Chondrocyte (in vitro differentiated cells): ENCODE data around the gene C3AR1. TPM values are rescaled to one million over a fixed set of nuclear protein-coding genes. Genes with fewer than 3 reads are reported as not detected.
"Not testable (repeated sequence)": the region's sequence is repeated elsewhere in the genome, so short reads cannot be mapped to it uniquely, and the experiment has no call there.

ENCODE experiments used
- DNase-seq: peaks from one replicate; pipeline ENCODE4 v3.0.0; 2021; ENCODE audit warnings: mixed read lengths, low spot score
- H3K27ac Mint-ChIP-seq: one replicate; pipeline ENCODE4 v1.8.0; 2021; ENCODE audit warnings: mild to moderate bottlenecking, moderate library complexity, mixed read lengths; ENCODE audit not compliant: unreplicated experiment
- H3K27me3 Mint-ChIP-seq: 2 replicates; pipeline ENCODE4 v1.8.0; 2021; ENCODE audit warnings: low read depth, mixed read lengths
- H3K36me3 Mint-ChIP-seq: 2 replicates; pipeline ENCODE4 v1.8.0; 2021; ENCODE audit warnings: low read depth, mixed read lengths
- H3K4me1 Mint-ChIP-seq: 2 replicates; pipeline ENCODE4 v1.8.0; 2021; ENCODE audit warnings: low read depth, mild to moderate bottlenecking, mixed read lengths
- H3K4me3 Mint-ChIP-seq: one replicate; pipeline ENCODE4 v1.8.0; 2021; ENCODE audit warnings: mild to moderate bottlenecking, moderate library complexity, mixed read lengths; ENCODE audit not compliant: unreplicated experiment
- H3K9me3 Mint-ChIP-seq: 2 replicates; pipeline ENCODE4 v1.8.0; 2021; ENCODE audit warnings: low read depth, mixed read lengths
- long read RNA-seq: library from polyadenylated mRNA; stranded (forward); transcript quantifications from one replicate; pipeline ENCODE4 v2.0.0, GENCODE V29; 2021
- total RNA-seq: library from RNA; stranded (reverse); gene quantifications from 3 replicates; pipeline ENCODE4 v1.2.1, GENCODE V29; 2021
- TF ChIP-seq, protein P1 (sequence below): fragments of 200-600 bp; sonication (generic); IDR thresholded peaks from 2 replicates; pipeline ENCODE4 v1.5.0; 2021; ENCODE audit warnings: antibody characterized with exemption, mild to moderate bottlenecking, moderate library complexity

The C3AR1 gene
- total RNA-seq, result 0.27 to 0.59 TPM in 2 of 3 replicates, not detected in the other
- long read RNA-seq, partial matches to known transcripts, result 0 of 2 reads
- long read RNA-seq, other reads (novel, unspliced or antisense), result 1 of 2 reads

GRCh38 chr12:8065991-8066594, at the start of gene C3AR1:
C3AR1 (minus strand) TSS chr12:8066359; CDS start chr12:8060185, 6,174 bp downstream.
- no peak for DNase-seq
- no peaks in the 10 kb centered on the region for H3K9me3 Mint-ChIP-seq
- TF ChIP-seq, protein P1, sequence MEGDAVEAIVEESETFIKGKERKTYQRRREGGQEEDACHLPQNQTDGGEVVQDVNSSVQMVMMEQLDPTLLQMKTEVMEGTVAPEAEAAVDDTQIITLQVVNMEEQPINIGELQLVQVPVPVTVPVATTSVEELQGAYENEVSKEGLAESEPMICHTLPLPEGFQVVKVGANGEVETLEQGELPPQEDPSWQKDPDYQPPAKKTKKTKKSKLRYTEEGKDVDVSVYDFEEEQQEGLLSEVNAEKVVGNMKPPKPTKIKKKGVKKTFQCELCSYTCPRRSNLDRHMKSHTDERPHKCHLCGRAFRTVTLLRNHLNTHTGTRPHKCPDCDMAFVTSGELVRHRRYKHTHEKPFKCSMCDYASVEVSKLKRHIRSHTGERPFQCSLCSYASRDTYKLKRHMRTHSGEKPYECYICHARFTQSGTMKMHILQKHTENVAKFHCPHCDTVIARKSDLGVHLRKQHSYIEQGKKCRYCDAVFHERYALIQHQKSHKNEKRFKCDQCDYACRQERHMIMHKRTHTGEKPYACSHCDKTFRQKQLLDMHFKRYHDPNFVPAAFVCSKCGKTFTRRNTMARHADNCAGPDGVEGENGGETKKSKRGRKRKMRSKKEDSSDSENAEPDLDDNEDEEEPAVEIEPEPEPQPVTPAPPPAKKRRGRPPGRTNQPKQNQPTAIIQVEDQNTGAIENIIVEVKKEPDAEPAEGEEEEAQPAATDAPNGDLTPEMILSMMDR, result no peak
- no peaks in the 10 kb centered on the region for H3K27me3 Mint-ChIP-seq
- peak within 1 kb of the TSS; percentile 24 for H3K27ac Mint-ChIP-seq
- peak within 1 kb of the TSS; percentile 22 for H3K4me3 Mint-ChIP-seq
- H3K36me3 Mint-ChIP-seq, result no peaks in the 10 kb centered on the region
- H3K4me1 Mint-ChIP-seq, result peaks cover 11% of the 10 kb centered on the region

- DNase-seq, H3K36me3 Mint-ChIP-seq, H3K4me3 Mint-ChIP-seq, H3K27ac Mint-ChIP-seq, H3K9me3 Mint-ChIP-seq, H3K27me3 Mint-ChIP-seq, H3K4me1 Mint-ChIP-seq: not testable (repeated sequence)
Measured at GRCh38 chr12:8113117-8113516, 47.0 kb upstream of the C3AR1 start.

GRCh38 chr12:8108808-8109398, 42.7 kb upstream of the C3AR1 start:
- DNase-seq, result no peak
- peaks cover 12% of the 10 kb centered on the region for H3K9me3 Mint-ChIP-seq
- H3K27me3 Mint-ChIP-seq, result no peaks in the 10 kb centered on the region
- TF ChIP-seq, protein P1, result peak; percentile 99
- peaks cover 3% of the 10 kb centered on the region for H3K4me1 Mint-ChIP-seq
- H3K4me3 Mint-ChIP-seq, result no peak overlapping the region
- H3K36me3 Mint-ChIP-seq, result peaks cover 25% of the 10 kb centered on the region
- no peak overlapping the region for H3K27ac Mint-ChIP-seq

DNA sequence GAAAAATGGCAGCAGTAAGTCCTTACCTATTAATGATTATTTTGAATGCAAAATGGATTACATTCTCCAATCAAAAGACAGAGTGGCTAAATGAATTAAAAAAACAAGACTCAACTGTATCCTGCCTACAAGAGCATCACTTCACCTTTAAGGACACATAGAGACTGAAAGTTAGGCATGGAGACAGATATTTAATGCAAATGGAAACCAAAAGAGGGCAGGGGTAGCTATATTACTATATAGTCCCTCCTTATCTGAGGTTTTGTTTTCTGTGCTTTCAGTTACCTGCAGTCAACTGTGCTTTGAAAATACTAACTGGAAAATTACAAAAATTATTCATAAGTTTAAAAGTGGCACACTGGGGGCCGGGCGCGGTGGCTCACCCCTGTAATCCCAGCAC, 33.1 kb upstream of the C3AR1 start:
- TF ChIP-seq, protein P1, result no peak
- H3K27ac Mint-ChIP-seq, result no peak overlapping the region
- H3K9me3 Mint-ChIP-seq, result no peaks in the 10 kb centered on the region
- no peaks in the 10 kb centered on the region for H3K4me1 Mint-ChIP-seq
- DNase-seq, result no peak
- peaks cover 35% of the 10 kb centered on the region for H3K36me3 Mint-ChIP-seq
- H3K27me3 Mint-ChIP-seq, result no peaks in the 10 kb centered on the region
- no peak overlapping the region for H3K4me3 Mint-ChIP-seq

DNA sequence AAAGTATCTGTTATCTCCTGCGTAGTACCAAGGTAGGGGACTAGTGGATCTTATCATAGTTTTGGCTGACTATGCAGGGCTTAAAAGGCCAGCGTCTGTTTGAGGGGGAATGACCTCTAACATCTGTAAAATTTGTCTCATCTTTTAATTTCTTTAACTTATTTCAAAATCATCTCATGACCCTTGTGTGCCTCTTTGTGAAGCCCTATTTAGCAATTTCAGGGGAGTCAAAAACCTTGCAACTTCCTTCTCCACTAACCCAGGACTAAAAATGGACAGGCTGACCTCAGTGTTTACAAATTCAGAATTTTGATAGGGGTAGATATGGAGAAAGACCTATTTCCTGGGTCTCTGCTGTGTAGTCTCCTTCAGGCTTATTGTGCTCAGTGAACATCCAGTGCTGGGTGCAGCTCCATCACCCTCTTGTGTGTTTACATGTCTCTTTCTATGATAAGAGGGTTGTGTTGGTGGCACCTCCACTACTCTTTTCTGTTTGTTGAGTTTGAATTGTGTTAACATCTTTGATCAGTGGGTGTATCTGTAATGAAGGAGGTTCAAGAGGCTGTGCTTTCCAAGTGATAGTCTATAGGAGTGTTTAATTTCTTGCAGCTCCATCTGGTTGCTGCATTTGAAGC, 30.2 kb upstream of the C3AR1 start:
- Mint-ChIP-seq H3K27me3 (no peaks in the 10 kb centered on the region), H3K27ac (no peak overlapping the region), H3K36me3 (peaks cover 46% of the 10 kb centered on the region), H3K4me3 (no peak overlapping the region), H3K4me1 (no peaks in the 10 kb centered on the region), H3K9me3 (no peaks in the 10 kb centered on the region)
- DNase-seq, result no peak
- TF ChIP-seq, protein P1, result no peak
